Brain microvascular endothelial cell (primary cell): ENCODE measurements around the gene AP3S2.

Experiments
- DNase-seq: peaks from one replicate; pipeline ENCODE4 v3.0.0-alpha.2; 2020
- H3K27ac ChIP-seq: fragments of 250-450 bp; sonication (Bioruptor Pico); 2 replicates; pipeline ENCODE4 v1.5.1; 2020; ENCODE audit warnings: mild to moderate bottlenecking, moderate library complexity
- H3K27me3 ChIP-seq: fragments of 250-450 bp; sonication (Bioruptor Pico); replicated peaks from 2 replicates; pipeline ENCODE4 v1.5.1; 2020; ENCODE audit warnings: mild to moderate bottlenecking
- H3K36me3 ChIP-seq: fragments of 250-450 bp; sonication (Bioruptor Pico); replicated peaks from 2 replicates; pipeline ENCODE4 v1.5.1; 2020; ENCODE audit warnings: mild to moderate bottlenecking
- H3K4me3 ChIP-seq: 2 replicates; pipeline ENCODE4 v1.5.1; 2011; ENCODE audit warnings: low read depth, mild to moderate bottlenecking, control low read depth, low read length, moderate library complexity
- in situ Hi-C: cut with HindIII; loops from 2 replicates; pipeline ENCODE4 v1.10.0; 2017; ENCODE audit warnings: low sequenced_read_pairs, low pct_ligation_motif_present
- TF ChIP-seq, protein P1 (sequence below): IDR thresholded peaks from 2 replicates; pipeline ENCODE4 v1.5.1; 2011; ENCODE audit warnings: low read depth, mild to moderate bottlenecking, moderate library complexity, low read length, control low read depth, inconsistent platforms; ENCODE audit errors: missing control alignments

Gene AP3S2

DNA sequence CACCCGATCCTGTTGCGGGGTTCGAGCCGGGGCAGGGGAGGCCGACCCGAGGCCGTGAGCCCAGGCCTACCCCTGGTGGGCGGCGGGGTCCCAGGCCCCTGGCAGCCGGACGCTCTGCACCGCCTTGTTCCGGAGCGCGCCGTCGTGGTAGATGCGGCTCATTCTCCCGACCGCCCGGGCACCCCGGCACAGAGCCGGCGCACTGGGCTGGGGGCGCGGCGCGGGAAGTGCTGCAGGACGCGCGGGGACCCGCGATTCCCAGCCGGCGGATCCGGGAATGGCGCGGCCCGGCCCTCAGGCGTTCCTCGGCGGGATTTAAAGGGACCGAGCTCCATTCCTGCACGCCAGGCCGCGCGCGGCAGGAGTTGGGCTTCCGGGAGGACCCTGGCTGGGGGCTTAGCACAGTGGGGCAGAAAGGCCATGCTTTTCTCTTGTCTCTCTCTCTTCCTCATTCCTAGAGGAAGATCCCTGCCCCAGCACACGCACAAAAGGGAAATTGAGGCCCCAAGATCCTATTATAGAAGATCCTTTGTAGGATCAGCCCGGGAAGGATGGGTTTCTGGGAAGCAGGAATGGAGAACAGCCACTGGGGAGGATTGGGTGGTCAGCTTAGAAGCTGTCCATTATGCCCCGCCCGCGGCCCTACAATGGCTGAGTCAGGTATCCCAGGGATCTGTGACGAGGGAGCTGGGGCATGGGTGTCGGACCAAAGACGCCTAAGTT, 19.0 kb upstream of the AP3S2 start, which contains the start of gene ARPIN:
TSS of gene ARPIN (minus strand) at position 279 of the 723 bp plus-strand sequence. CDS start at position 162, 117 bp downstream.
- no peak within 1 kb of the TSS for H3K27ac ChIP-seq

DNA sequence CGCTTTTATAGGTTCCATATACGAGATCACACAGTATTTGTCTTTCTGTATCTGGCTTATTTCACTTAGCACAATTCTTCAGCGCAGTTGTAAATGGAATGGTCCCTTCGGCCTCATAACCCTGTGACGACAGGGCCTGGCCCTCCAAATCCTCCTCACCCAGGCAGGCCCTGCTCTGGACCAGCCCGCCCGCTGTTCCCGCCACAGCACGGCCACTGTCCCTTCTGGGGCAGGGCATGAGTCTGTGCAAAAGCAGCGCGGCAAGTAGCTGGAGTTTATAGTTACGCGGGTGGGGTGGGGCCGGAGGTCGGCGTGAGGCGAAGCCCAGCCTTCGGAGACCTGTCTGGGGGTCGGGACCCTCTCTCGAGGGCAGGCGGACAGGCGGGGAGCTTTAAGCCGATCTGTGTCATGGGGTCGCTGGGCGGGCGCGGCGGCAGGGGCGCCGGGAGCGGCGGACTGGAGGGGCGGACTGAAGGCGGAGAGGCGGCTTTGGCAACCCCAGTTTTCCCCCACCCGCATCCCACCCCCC, 18.4 kb upstream of the AP3S2 start:
- Histone ChIP-seq H3K27ac (no peak overlapping the region), H3K36me3 (no peaks in the 10 kb centered on the region), H3K4me3 (peak overlapping the region; percentile 73), H3K27me3 (no peaks in the 10 kb centered on the region)
- no peak for DNase-seq
- TF ChIP-seq, protein P1, sequence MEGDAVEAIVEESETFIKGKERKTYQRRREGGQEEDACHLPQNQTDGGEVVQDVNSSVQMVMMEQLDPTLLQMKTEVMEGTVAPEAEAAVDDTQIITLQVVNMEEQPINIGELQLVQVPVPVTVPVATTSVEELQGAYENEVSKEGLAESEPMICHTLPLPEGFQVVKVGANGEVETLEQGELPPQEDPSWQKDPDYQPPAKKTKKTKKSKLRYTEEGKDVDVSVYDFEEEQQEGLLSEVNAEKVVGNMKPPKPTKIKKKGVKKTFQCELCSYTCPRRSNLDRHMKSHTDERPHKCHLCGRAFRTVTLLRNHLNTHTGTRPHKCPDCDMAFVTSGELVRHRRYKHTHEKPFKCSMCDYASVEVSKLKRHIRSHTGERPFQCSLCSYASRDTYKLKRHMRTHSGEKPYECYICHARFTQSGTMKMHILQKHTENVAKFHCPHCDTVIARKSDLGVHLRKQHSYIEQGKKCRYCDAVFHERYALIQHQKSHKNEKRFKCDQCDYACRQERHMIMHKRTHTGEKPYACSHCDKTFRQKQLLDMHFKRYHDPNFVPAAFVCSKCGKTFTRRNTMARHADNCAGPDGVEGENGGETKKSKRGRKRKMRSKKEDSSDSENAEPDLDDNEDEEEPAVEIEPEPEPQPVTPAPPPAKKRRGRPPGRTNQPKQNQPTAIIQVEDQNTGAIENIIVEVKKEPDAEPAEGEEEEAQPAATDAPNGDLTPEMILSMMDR, result no peak
- in situ Hi-C loops, result no loop called here

More for the DNA sequence above, 19.0 kb upstream of the AP3S2 start, which contains the start of gene ARPIN:
- H3K4me3 ChIP-seq, result peak within 1 kb of the TSS; percentile 73
- no peaks in the 10 kb centered on the region for H3K36me3 ChIP-seq
- TF ChIP-seq, protein P1, result no peak
- in situ Hi-C loops, result no loop called here
- DNase-seq, result peak; percentile 20
- H3K27me3 ChIP-seq, result no peaks in the 10 kb centered on the region

DNA sequence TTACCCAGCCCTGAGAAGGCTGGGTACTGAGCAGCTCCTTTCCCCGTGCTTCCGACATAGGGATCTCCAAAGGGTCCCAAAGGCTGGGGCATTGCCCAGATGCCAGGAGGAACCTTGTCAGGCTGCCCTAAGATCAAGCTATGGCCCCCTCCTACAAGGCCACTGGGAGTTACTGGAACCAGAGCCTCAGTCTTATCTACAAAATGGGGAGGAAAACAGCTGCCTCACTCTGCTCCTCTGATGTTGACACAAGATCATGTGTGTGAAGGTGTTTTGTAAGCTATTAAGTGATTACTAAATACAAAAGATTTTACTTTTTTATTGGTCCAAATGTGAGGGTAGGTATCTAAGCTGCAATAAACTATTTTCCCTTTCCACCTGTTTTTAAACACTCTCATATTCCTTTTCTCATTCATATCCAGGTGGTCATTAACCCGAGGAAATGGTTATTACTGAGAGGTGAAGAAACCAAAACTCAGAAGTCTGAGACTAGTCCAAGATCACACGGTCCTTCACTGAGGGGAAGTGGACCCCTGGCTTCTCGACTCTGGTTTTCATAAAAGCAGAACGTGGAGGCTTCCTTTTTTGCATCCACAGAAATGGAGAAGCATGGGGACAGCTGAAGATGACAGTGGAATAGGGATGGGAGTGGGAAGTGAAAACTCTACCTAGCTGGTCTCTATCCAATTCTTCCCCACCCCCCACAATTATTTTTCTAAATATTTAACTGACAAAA, 17.3 kb upstream of the AP3S2 start:
- no peaks in the 10 kb centered on the region for H3K27me3 ChIP-seq
- TF ChIP-seq, protein P1, result no peak
- in situ Hi-C loops, result no loop called here
- H3K36me3 ChIP-seq, result no peaks in the 10 kb centered on the region
- no peak overlapping the region for H3K4me3 ChIP-seq
- H3K27ac ChIP-seq, result no peak overlapping the region
- DNase-seq, result no peak

DNA sequence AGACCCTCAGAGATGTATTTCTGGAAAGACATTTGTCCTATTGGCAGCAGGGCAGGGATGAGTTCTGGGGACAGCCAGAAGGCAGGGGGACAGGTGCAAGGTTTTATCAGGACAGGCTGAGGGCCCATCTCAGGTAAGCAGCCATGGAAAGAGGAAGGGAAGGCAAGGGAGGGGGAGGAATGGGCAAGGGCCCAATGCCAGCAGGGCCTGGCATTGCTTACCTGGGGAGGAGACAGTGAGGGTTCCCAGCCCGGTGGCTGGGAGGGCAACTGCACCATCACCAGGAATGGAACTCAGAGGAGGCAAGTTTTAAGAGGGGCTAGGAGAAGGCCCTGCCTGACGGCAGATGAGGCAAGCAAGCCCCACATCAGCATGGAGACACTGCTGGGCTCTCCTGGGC, 15.8 kb upstream of the AP3S2 start:
- TF ChIP-seq, protein P1, result no peak
- in situ Hi-C loops, result no loop called here
- H3K4me3 ChIP-seq, result no peak overlapping the region
- no peak for DNase-seq
- H3K27me3 ChIP-seq, result no peaks in the 10 kb centered on the region
- H3K36me3 ChIP-seq, result no peaks in the 10 kb centered on the region
- no peak overlapping the region for H3K27ac ChIP-seq

DNA sequence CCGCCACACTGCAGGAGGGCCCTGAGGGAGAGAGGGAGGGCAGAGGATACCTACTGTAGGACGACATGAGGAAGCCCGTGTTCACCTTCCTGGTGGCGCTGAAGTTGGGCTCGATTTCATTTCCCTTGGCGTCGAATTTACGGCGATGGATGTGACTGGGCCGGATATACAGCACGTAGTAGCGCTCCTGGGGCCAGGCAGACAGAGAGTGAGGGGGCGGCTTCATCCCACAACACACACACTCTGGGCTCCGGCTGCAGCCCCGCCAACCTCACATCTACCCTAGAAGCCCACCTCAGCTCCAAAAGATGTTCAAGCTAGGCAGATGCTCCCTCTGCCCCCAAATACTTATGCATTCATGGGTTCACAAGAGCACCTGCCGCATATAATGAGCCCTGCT, 14.4 kb upstream of the AP3S2 start:
- no peaks in the 10 kb centered on the region for H3K27me3 ChIP-seq
- H3K36me3 ChIP-seq, result no peaks in the 10 kb centered on the region
- in situ Hi-C loops, result no loop called here
- H3K4me3 ChIP-seq, result no peak overlapping the region
- TF ChIP-seq, protein P1, result no peak
- no peak overlapping the region for H3K27ac ChIP-seq
- DNase-seq, result no peak
